ENCODE results near the gene IL21R.

IL21R gene

GRCh38 chr16:27471661-27472060, 69.7 kb downstream of the IL21R start:
- intact Hi-C loops (cut with micrococcal nuclease): no loop called here
- peaks cover 99% of the 10 kb centered on the region for H3K36me3 Mint-ChIP-seq (ENCODE audit: low read depth)
- H3K27ac Mint-ChIP-seq: no peak overlapping the region
- peaks cover 9% of the 10 kb centered on the region for H3K4me1 Mint-ChIP-seq (ENCODE audit: low read depth)
- no peaks in the 10 kb centered on the region for H3K27me3 Mint-ChIP-seq
- H3K4me3 Mint-ChIP-seq: no peak overlapping the region
- no peaks in the 10 kb centered on the region for H3K9me3 Mint-ChIP-seq

- intact Hi-C loops (cut with micrococcal nuclease): no loop called here
- peaks cover 99% of the 10 kb centered on the region for H3K36me3 Mint-ChIP-seq (ENCODE audit: low read depth)
- no peak overlapping the region for H3K27ac Mint-ChIP-seq
- H3K9me3 Mint-ChIP-seq: no peaks in the 10 kb centered on the region
- H3K4me3 Mint-ChIP-seq: no peak overlapping the region
- peaks cover 9% of the 10 kb centered on the region for H3K4me1 Mint-ChIP-seq (ENCODE audit: low read depth)
- no peaks in the 10 kb centered on the region for H3K27me3 Mint-ChIP-seq
Measured at GRCh38 chr16:27472091-27473020, 70.4 kb downstream of the IL21R start.

- Mint-ChIP-seq H3K27ac (no peak overlapping the region), H3K9me3 (no peaks in the 10 kb centered on the region), H3K27me3 (no peaks in the 10 kb centered on the region), H3K4me1 (ENCODE audit: low read depth) (peaks cover 9% of the 10 kb centered on the region), H3K4me3 (no peak overlapping the region), H3K36me3 (ENCODE audit: low read depth) (peaks cover 99% of the 10 kb centered on the region)
- intact Hi-C loops (cut with micrococcal nuclease): no loop called here
Measured at GRCh38 chr16:27473101-27473900, 71.3 kb downstream of the IL21R start.

GRCh38 chr16:27474041-27474440, 72.1 kb downstream of the IL21R start:
- intact Hi-C loops (cut with micrococcal nuclease): no loop called here
- Mint-ChIP-seq H3K36me3 (ENCODE audit: low read depth) (peaks cover 99% of the 10 kb centered on the region), H3K9me3 (no peaks in the 10 kb centered on the region), H3K27ac (no peak overlapping the region), H3K27me3 (no peaks in the 10 kb centered on the region), H3K4me3 (no peak overlapping the region), H3K4me1 (ENCODE audit: low read depth) (peaks cover 9% of the 10 kb centered on the region)

- no peak overlapping the region for H3K4me3 Mint-ChIP-seq
- H3K27ac Mint-ChIP-seq: no peak overlapping the region
- peaks cover 9% of the 10 kb centered on the region for H3K4me1 Mint-ChIP-seq (ENCODE audit: low read depth)
- H3K36me3 Mint-ChIP-seq (ENCODE audit: low read depth): peaks cover 96% of the 10 kb centered on the region
- no peaks in the 10 kb centered on the region for H3K27me3 Mint-ChIP-seq
- intact Hi-C loops (cut with micrococcal nuclease): no loop called here
- no peaks in the 10 kb centered on the region for H3K9me3 Mint-ChIP-seq
Measured at GRCh38 chr16:27474921-27475320, 72.9 kb downstream of the IL21R start.

GRCh38 chr16:27475561-27475960, 73.6 kb downstream of the IL21R start:
- H3K4me1 Mint-ChIP-seq (ENCODE audit: low read depth): peaks cover 7% of the 10 kb centered on the region
- no peaks in the 10 kb centered on the region for H3K27me3 Mint-ChIP-seq
- no peak overlapping the region for H3K27ac Mint-ChIP-seq
- intact Hi-C loops (cut with micrococcal nuclease): no loop called here
- H3K4me3 Mint-ChIP-seq: no peak overlapping the region
- peaks cover 96% of the 10 kb centered on the region for H3K36me3 Mint-ChIP-seq (ENCODE audit: low read depth)
- no peaks in the 10 kb centered on the region for H3K9me3 Mint-ChIP-seq

- intact Hi-C loops (cut with micrococcal nuclease): no loop called here
- Mint-ChIP-seq H3K27me3 (no peaks in the 10 kb centered on the region), H3K27ac (no peak overlapping the region), H3K4me3 (no peak overlapping the region), H3K9me3 (no peaks in the 10 kb centered on the region), H3K4me1 (ENCODE audit: low read depth) (peaks cover under 1% of the 10 kb centered on the region), H3K36me3 (ENCODE audit: low read depth) (peaks cover 96% of the 10 kb centered on the region)
Measured at GRCh38 chr16:27476240-27476639, 74.3 kb downstream of the IL21R start.

- Mint-ChIP-seq H3K9me3 (no peaks in the 10 kb centered on the region), H3K4me1 (ENCODE audit: low read depth) (no peaks in the 10 kb centered on the region), H3K27ac (no peak overlapping the region), H3K27me3 (no peaks in the 10 kb centered on the region), H3K36me3 (ENCODE audit: low read depth) (peaks cover 96% of the 10 kb centered on the region), H3K4me3 (no peak overlapping the region)
- intact Hi-C loops (cut with micrococcal nuclease): no loop called here
Measured at GRCh38 chr16:27480761-27481160, 78.8 kb downstream of the IL21R start.

GRCh38 chr16:27481282-27481934, 79.4 kb downstream of the IL21R start:
- Mint-ChIP-seq H3K27me3 (no peaks in the 10 kb centered on the region), H3K4me1 (ENCODE audit: low read depth) (no peaks in the 10 kb centered on the region), H3K9me3 (no peaks in the 10 kb centered on the region), H3K27ac (no peak overlapping the region), H3K36me3 (ENCODE audit: low read depth) (peaks cover 96% of the 10 kb centered on the region), H3K4me3 (no peak overlapping the region)
- intact Hi-C loops (cut with micrococcal nuclease): no loop called here

GRCh38 chr16:27482397-27483087, 80.6 kb downstream of the IL21R start:
- Mint-ChIP-seq H3K4me3 (no peak overlapping the region), H3K4me1 (ENCODE audit: low read depth) (no peaks in the 10 kb centered on the region), H3K27me3 (no peaks in the 10 kb centered on the region), H3K9me3 (no peaks in the 10 kb centered on the region), H3K36me3 (ENCODE audit: low read depth) (peaks cover 96% of the 10 kb centered on the region), H3K27ac (no peak overlapping the region)
- intact Hi-C loops (cut with micrococcal nuclease): no loop called here

GRCh38 chr16:27483088-27483437, 81.1 kb downstream of the IL21R start:
- no peak overlapping the region for H3K27ac Mint-ChIP-seq
- no peak overlapping the region for H3K4me3 Mint-ChIP-seq
- no peaks in the 10 kb centered on the region for H3K27me3 Mint-ChIP-seq
- intact Hi-C loops (cut with micrococcal nuclease): no loop called here
- peaks cover 96% of the 10 kb centered on the region for H3K36me3 Mint-ChIP-seq (ENCODE audit: low read depth)
- no peaks in the 10 kb centered on the region for H3K9me3 Mint-ChIP-seq
- no peaks in the 10 kb centered on the region for H3K4me1 Mint-ChIP-seq (ENCODE audit: low read depth)

GRCh38 chr16:27483624-27484023, 81.7 kb downstream of the IL21R start:
- H3K9me3 Mint-ChIP-seq: no peaks in the 10 kb centered on the region
- intact Hi-C loops (cut with micrococcal nuclease): no loop called here
- no peak overlapping the region for H3K4me3 Mint-ChIP-seq
- no peak overlapping the region for H3K27ac Mint-ChIP-seq
- H3K4me1 Mint-ChIP-seq (ENCODE audit: low read depth): no peaks in the 10 kb centered on the region
- peaks cover 96% of the 10 kb centered on the region for H3K36me3 Mint-ChIP-seq (ENCODE audit: low read depth)
- no peaks in the 10 kb centered on the region for H3K27me3 Mint-ChIP-seq

- no peak overlapping the region for H3K27ac Mint-ChIP-seq
- intact Hi-C loops (cut with micrococcal nuclease): no loop called here
- H3K4me3 Mint-ChIP-seq: no peak overlapping the region
- H3K9me3 Mint-ChIP-seq: no peaks in the 10 kb centered on the region
- no peaks in the 10 kb centered on the region for H3K27me3 Mint-ChIP-seq
- no peaks in the 10 kb centered on the region for H3K4me1 Mint-ChIP-seq (ENCODE audit: low read depth)
- H3K36me3 Mint-ChIP-seq (ENCODE audit: low read depth): peaks cover 99% of the 10 kb centered on the region
Measured at GRCh38 chr16:27485126-27485525, 83.2 kb downstream of the IL21R start.

Measured in dendritic cell treated with granulocyte-macrophage colony-stimulating factor and Interleukin-4, amounts not matched to agents 40 ng/mL and 50 ng/mL, for 4 days (primary cell).